ENCODE measurements around the gene ENTPD3.

The ENTPD3 gene

GRCh38 chr3:40404591-40405198, 17.7 kb downstream of the ENTPD3 start:
- no peak for DNase-seq (ENCODE audit: low read depth, low spot score)
- Histone ChIP-seq H3K9me3 (ENCODE audit: insufficient read depth, low read length) (no peaks in the 10 kb centered on the region), H3K27me3 (ENCODE audit: insufficient read depth, insufficient read length) (no peaks in the 10 kb centered on the region), H3K4me3 (ENCODE audit: insufficient read length, low read depth) (no peak overlapping the region), H3K9ac (ENCODE audit: insufficient read length, low read depth) (no peak overlapping the region), H3K4me1 (ENCODE audit: insufficient read depth, insufficient read length) (no peaks in the 10 kb centered on the region), H3K36me3 (ENCODE audit: insufficient read depth, insufficient read length, low read length) (no peaks in the 10 kb centered on the region)
- no peak for TF ChIP-seq YY1 (IDR thresholded peaks at IDR 0.05; ENCODE audit: insufficient read depth, insufficient read length)
- TF ChIP-seq SUZ12 (IDR thresholded peaks at IDR 0.05; ENCODE audit: extremely low read depth, insufficient read depth, insufficient read length): no peak
- no peak for TF ChIP-seq ZNF274 (IDR thresholded peaks at IDR 0.05; ENCODE audit: low read depth, low read length)

- no peak for TF ChIP-seq YY1 (IDR thresholded peaks at IDR 0.05; ENCODE audit: insufficient read depth, insufficient read length)
- TF ChIP-seq SUZ12 (IDR thresholded peaks at IDR 0.05; ENCODE audit: extremely low read depth, insufficient read depth, insufficient read length): no peak
- TF ChIP-seq ZNF274 (IDR thresholded peaks at IDR 0.05; ENCODE audit: low read depth, low read length): no peak
- no peak for DNase-seq (ENCODE audit: low read depth, low spot score)
Observed at GRCh38 chr3:40407007-40407406, 20.0 kb downstream of the ENTPD3 start.

GRCh38 chr3:40407611-40408010, 20.6 kb downstream of the ENTPD3 start:
- Histone ChIP-seq H3K4me1 (ENCODE audit: insufficient read depth, insufficient read length) (no peaks in the 10 kb centered on the region), H3K9me3 (ENCODE audit: insufficient read depth, low read length) (no peaks in the 10 kb centered on the region), H3K9ac (ENCODE audit: insufficient read length, low read depth) (no peak overlapping the region), H3K4me3 (ENCODE audit: insufficient read length, low read depth) (no peak overlapping the region), H3K27me3 (ENCODE audit: insufficient read depth, insufficient read length) (no peaks in the 10 kb centered on the region), H3K36me3 (ENCODE audit: insufficient read depth, insufficient read length, low read length) (no peaks in the 10 kb centered on the region)
- TF ChIP-seq SUZ12 (IDR thresholded peaks at IDR 0.05; ENCODE audit: extremely low read depth, insufficient read depth, insufficient read length) (no peak), ZNF274 (IDR thresholded peaks at IDR 0.05; ENCODE audit: low read depth, low read length) (no peak), YY1 (IDR thresholded peaks at IDR 0.05; ENCODE audit: insufficient read depth, insufficient read length) (no peak)
- DNase-seq (ENCODE audit: low read depth, low spot score): no peak

More at GRCh38 chr3:40407007-40407406, 20.0 kb downstream of the ENTPD3 start:
- no peaks in the 10 kb centered on the region for H3K27me3 ChIP-seq (ENCODE audit: insufficient read depth, insufficient read length)
- H3K4me1 ChIP-seq (ENCODE audit: insufficient read depth, insufficient read length): no peaks in the 10 kb centered on the region
- H3K9ac ChIP-seq (ENCODE audit: insufficient read length, low read depth): no peak overlapping the region
- no peak overlapping the region for H3K4me3 ChIP-seq (ENCODE audit: insufficient read length, low read depth)
- no peaks in the 10 kb centered on the region for H3K9me3 ChIP-seq (ENCODE audit: insufficient read depth, low read length)
- H3K36me3 ChIP-seq (ENCODE audit: insufficient read depth, insufficient read length, low read length): no peaks in the 10 kb centered on the region

- Histone ChIP-seq H3K4me3 (ENCODE audit: insufficient read length, low read depth) (no peak overlapping the region), H3K27me3 (ENCODE audit: insufficient read depth, insufficient read length) (no peaks in the 10 kb centered on the region), H3K4me1 (ENCODE audit: insufficient read depth, insufficient read length) (no peaks in the 10 kb centered on the region), H3K9me3 (ENCODE audit: insufficient read depth, low read length) (no peaks in the 10 kb centered on the region), H3K36me3 (ENCODE audit: insufficient read depth, insufficient read length, low read length) (no peaks in the 10 kb centered on the region), H3K9ac (ENCODE audit: insufficient read length, low read depth) (no peak overlapping the region)
- no peak for TF ChIP-seq ZNF274 (IDR thresholded peaks at IDR 0.05; ENCODE audit: low read depth, low read length)
- no peak for TF ChIP-seq SUZ12 (IDR thresholded peaks at IDR 0.05; ENCODE audit: extremely low read depth, insufficient read depth, insufficient read length)
- no peak for TF ChIP-seq YY1 (IDR thresholded peaks at IDR 0.05; ENCODE audit: insufficient read depth, insufficient read length)
- DNase-seq (ENCODE audit: low read depth, low spot score): no peak
Observed at GRCh38 chr3:40414270-40414669, 27.3 kb downstream of the ENTPD3 start.

- no peaks in the 10 kb centered on the region for H3K36me3 ChIP-seq (ENCODE audit: insufficient read depth, insufficient read length, low read length)
- no peaks in the 10 kb centered on the region for H3K27me3 ChIP-seq (ENCODE audit: insufficient read depth, insufficient read length)
- DNase-seq (ENCODE audit: low read depth, low spot score): no peak
- H3K4me3 ChIP-seq (ENCODE audit: insufficient read length, low read depth): no peak overlapping the region
- H3K9ac ChIP-seq (ENCODE audit: insufficient read length, low read depth): no peak overlapping the region
- H3K4me1 ChIP-seq (ENCODE audit: insufficient read depth, insufficient read length): no peaks in the 10 kb centered on the region
- no peak for TF ChIP-seq YY1 (IDR thresholded peaks at IDR 0.05; ENCODE audit: insufficient read depth, insufficient read length)
- no peak for TF ChIP-seq SUZ12 (IDR thresholded peaks at IDR 0.05; ENCODE audit: extremely low read depth, insufficient read depth, insufficient read length)
- no peak for TF ChIP-seq ZNF274 (IDR thresholded peaks at IDR 0.05; ENCODE audit: low read depth, low read length)
- no peaks in the 10 kb centered on the region for H3K9me3 ChIP-seq (ENCODE audit: insufficient read depth, low read length)
Observed at GRCh38 chr3:40417845-40418543, 31.0 kb downstream of the ENTPD3 start.

- Histone ChIP-seq H3K36me3 (ENCODE audit: insufficient read depth, insufficient read length, low read length) (no peaks in the 10 kb centered on the region), H3K4me1 (ENCODE audit: insufficient read depth, insufficient read length) (no peaks in the 10 kb centered on the region), H3K9ac (ENCODE audit: insufficient read length, low read depth) (no peak overlapping the region), H3K27me3 (ENCODE audit: insufficient read depth, insufficient read length) (no peaks in the 10 kb centered on the region), H3K9me3 (ENCODE audit: insufficient read depth, low read length) (no peaks in the 10 kb centered on the region), H3K4me3 (ENCODE audit: insufficient read length, low read depth) (no peak overlapping the region)
- TF ChIP-seq YY1 (IDR thresholded peaks at IDR 0.05; ENCODE audit: insufficient read depth, insufficient read length): no peak
- TF ChIP-seq ZNF274 (IDR thresholded peaks at IDR 0.05; ENCODE audit: low read depth, low read length): no peak
- TF ChIP-seq SUZ12 (IDR thresholded peaks at IDR 0.05; ENCODE audit: extremely low read depth, insufficient read depth, insufficient read length): no peak
- DNase-seq (ENCODE audit: low read depth, low spot score): no peak
Observed at GRCh38 chr3:40422861-40423260, 35.9 kb downstream of the ENTPD3 start.

GRCh38 chr3:40427045-40427669, 40.2 kb downstream of the ENTPD3 start:
- Histone ChIP-seq H3K4me1 (ENCODE audit: insufficient read depth, insufficient read length) (no peaks in the 10 kb centered on the region), H3K4me3 (ENCODE audit: insufficient read length, low read depth) (no peak overlapping the region), H3K9ac (ENCODE audit: insufficient read length, low read depth) (no peak overlapping the region), H3K9me3 (ENCODE audit: insufficient read depth, low read length) (no peaks in the 10 kb centered on the region), H3K27me3 (ENCODE audit: insufficient read depth, insufficient read length) (no peaks in the 10 kb centered on the region), H3K36me3 (ENCODE audit: insufficient read depth, insufficient read length, low read length) (no peaks in the 10 kb centered on the region)
- no peak for DNase-seq (ENCODE audit: low read depth, low spot score)
- TF ChIP-seq SUZ12 (IDR thresholded peaks at IDR 0.05; ENCODE audit: extremely low read depth, insufficient read depth, insufficient read length): no peak
